Neural progenitor cell (in vitro differentiated cells): ENCODE measurements around the gene GRAMD4. TPM values are rescaled to one million over a fixed set of nuclear protein-coding genes. Genes with fewer than 3 reads are reported as not detected.
A peak's percentile ranks its signal among the peaks of the same experiment; 100 is the strongest.

Source experiments
- DNase-seq: peaks from one replicate; pipeline ENCODE4 v3.0.0-alpha.2; 2016; ENCODE audit warnings: low spot score
- H2AFZ ChIP-seq: fragments of 200-600 bp; sonication (generic); replicated peaks from 2 replicates; pipeline ENCODE4 v1.6.1; 2016; ENCODE audit warnings: antibody characterized with exemption
- H3F3A ChIP-seq: fragments of 200-600 bp; sonication (generic); 2 replicates; pipeline ENCODE4 v1.6.1; 2016; ENCODE audit warnings: antibody characterized with exemption, low read depth
- H3K27ac ChIP-seq: fragments of 200-600 bp; sonication (generic); 2 replicates; pipeline ENCODE4 v1.5.1; 2016; ENCODE audit warnings: mild to moderate bottlenecking
- H3K27me3 ChIP-seq: fragments of 200-600 bp; sonication (generic); 2 replicates; pipeline ENCODE4 v1.6.1; 2016; ENCODE audit warnings: mild to moderate bottlenecking, moderate library complexity
- H3K36me3 ChIP-seq: fragments of 200-600 bp; sonication (generic); 2 replicates; pipeline ENCODE4 v1.5.1; 2016
- H3K4me1 ChIP-seq: fragments of 200-600 bp; sonication (generic); 2 replicates; pipeline ENCODE4 v1.6.1; 2016; ENCODE audit warnings: mixed run types
- H3K4me2 ChIP-seq: fragments of 200-600 bp; sonication (generic); 2 replicates; pipeline ENCODE4 v1.6.1; 2016
- H3K4me3 ChIP-seq: fragments of 200-600 bp; sonication (generic); 2 replicates; pipeline ENCODE4 v1.5.1; 2016
- H3K79me2 ChIP-seq: fragments of 200-600 bp; sonication (generic); 2 replicates; pipeline ENCODE4 v1.6.1; 2016; ENCODE audit warnings: low read depth
- H3K9ac ChIP-seq: fragments of 200-600 bp; sonication (generic); 2 replicates; pipeline ENCODE4 v1.6.1; 2016
- H3K9me3 ChIP-seq: fragments of 200-600 bp; sonication (generic); 2 replicates; pipeline ENCODE4 v1.5.1; 2016; ENCODE audit warnings: low read depth
- H4K20me1 ChIP-seq: fragments of 200-600 bp; sonication (generic); 2 replicates; pipeline ENCODE4 v1.6.1; 2016; ENCODE audit warnings: low read depth
- H3K27ac Mint-ChIP-seq: 3 replicates; pipeline ENCODE4 v1.8.0; 2021; ENCODE audit warnings: mixed read lengths
- H3K27me3 Mint-ChIP-seq: 2 replicates; pipeline ENCODE4 v1.8.0; 2022; ENCODE audit warnings: low read depth, mild to moderate bottlenecking, inconsistent platforms, moderate library complexity, mixed read lengths; ENCODE audit not compliant: insufficient read depth
- H3K36me3 Mint-ChIP-seq: 3 replicates; pipeline ENCODE4 v1.8.0; 2021; ENCODE audit warnings: mixed read lengths
- H3K4me1 Mint-ChIP-seq: 3 replicates; pipeline ENCODE4 v1.8.0; 2021; ENCODE audit warnings: mixed read lengths
- H3K4me3 Mint-ChIP-seq: 3 replicates; pipeline ENCODE4 v1.8.0; 2021; ENCODE audit warnings: mild to moderate bottlenecking, moderate library complexity, mixed read lengths
- H3K9me3 Mint-ChIP-seq: 3 replicates; pipeline ENCODE4 v1.8.0; 2020; ENCODE audit warnings: mixed read lengths
- EZH2 ChIP-seq: fragments of 200-600 bp; sonication (generic); IDR thresholded peaks from 2 replicates; pipeline ENCODE4 v1.6.1; 2017; ENCODE audit warnings: antibody characterized with exemption, mild to moderate bottlenecking, moderate library complexity
- EZH2phosphoT487 ChIP-seq: fragments of 200-600 bp; sonication (generic); IDR thresholded peaks from 2 replicates; pipeline ENCODE4 v1.6.1; 2017; ENCODE audit warnings: antibody characterized with exemption
- total RNA-seq: library from RNA; depleted of rRNA; stranded (reverse); fragments of >200 nt; gene quantifications from 2 replicates; pipeline ENCODE4 v1.2.3, GENCODE V29; 2015; ENCODE audit warnings: low replicate concordance
- TF ChIP-seq, protein P1 (sequence below): fragments of 200-600 bp; sonication (generic); IDR thresholded peaks from 2 replicates; pipeline ENCODE4 v1.5.1; 2017; ENCODE audit warnings: antibody characterized with exemption, mild to moderate bottlenecking

The GRAMD4 gene
- total RNA-seq, 1 donor from 2014 or later = 32.2 TPM

DNA sequence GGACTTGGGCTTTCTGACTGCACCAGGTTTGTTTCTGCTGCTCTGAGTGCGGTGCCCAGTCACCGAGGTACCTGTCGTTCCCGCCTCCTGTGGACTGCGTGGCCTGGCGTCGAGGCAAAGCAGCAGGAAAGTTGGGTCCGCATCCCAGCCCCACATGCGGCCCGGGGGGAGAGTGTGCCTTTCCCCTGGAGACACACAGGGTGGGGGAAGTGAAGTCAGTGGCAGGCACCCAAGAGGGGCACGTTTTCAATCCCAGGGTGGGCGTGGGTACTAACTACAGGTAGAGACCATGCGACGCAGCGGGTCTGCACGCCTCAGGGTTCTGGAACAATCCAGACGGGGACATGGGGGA lies 25.3 kb upstream of the GRAMD4 start:
- no peaks in the 10 kb centered on the region for H3K4me1 ChIP-seq
- H3K9ac ChIP-seq = no peak overlapping the region
- no peak overlapping the region for H3K4me2 ChIP-seq
- no peaks in the 10 kb centered on the region for H3F3A ChIP-seq
- peaks cover 12% of the 10 kb centered on the region for H4K20me1 ChIP-seq
- no peak overlapping the region for H3K27ac ChIP-seq
- Mint-ChIP-seq H3K27ac (no peak overlapping the region), H3K36me3 (no peaks in the 10 kb centered on the region), H3K9me3 (no peaks in the 10 kb centered on the region), H3K4me1 (peaks cover 18% of the 10 kb centered on the region), H3K4me3 (no peak overlapping the region), H3K27me3 (peaks cover 2% of the 10 kb centered on the region)
- no peaks in the 10 kb centered on the region for H3K9me3 ChIP-seq
- H3K27me3 ChIP-seq = no peaks in the 10 kb centered on the region
- H3K36me3 ChIP-seq = no peaks in the 10 kb centered on the region
- peak; percentile 0 for DNase-seq
- TF ChIP-seq EZH2phosphoT487 = no peak
- TF ChIP-seq EZH2 = no peak
- TF ChIP-seq, protein P1, sequence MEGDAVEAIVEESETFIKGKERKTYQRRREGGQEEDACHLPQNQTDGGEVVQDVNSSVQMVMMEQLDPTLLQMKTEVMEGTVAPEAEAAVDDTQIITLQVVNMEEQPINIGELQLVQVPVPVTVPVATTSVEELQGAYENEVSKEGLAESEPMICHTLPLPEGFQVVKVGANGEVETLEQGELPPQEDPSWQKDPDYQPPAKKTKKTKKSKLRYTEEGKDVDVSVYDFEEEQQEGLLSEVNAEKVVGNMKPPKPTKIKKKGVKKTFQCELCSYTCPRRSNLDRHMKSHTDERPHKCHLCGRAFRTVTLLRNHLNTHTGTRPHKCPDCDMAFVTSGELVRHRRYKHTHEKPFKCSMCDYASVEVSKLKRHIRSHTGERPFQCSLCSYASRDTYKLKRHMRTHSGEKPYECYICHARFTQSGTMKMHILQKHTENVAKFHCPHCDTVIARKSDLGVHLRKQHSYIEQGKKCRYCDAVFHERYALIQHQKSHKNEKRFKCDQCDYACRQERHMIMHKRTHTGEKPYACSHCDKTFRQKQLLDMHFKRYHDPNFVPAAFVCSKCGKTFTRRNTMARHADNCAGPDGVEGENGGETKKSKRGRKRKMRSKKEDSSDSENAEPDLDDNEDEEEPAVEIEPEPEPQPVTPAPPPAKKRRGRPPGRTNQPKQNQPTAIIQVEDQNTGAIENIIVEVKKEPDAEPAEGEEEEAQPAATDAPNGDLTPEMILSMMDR = no peak
- no peaks in the 10 kb centered on the region for H3K79me2 ChIP-seq
- H2AFZ ChIP-seq = no peak overlapping the region
- H3K4me3 ChIP-seq = no peak overlapping the region

DNA sequence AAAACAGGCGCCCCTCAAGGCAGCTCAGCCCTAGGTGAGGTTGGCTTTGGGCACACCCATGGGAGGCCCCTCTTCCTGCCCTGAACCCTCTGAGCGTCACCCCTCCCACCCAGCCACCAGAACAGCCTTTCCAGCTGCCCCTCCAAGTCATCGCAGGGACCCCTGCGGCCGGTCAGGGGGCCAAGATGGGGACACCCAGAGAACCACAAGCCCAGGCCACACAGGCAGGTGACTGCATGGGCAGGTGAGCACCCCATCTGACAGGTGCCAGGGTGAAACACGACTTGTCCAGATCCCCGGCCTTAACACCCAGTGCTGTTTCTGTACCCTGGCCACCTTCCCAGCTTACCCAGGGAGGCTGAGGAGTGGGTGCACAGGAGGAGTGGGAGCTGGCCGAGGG lies 24.6 kb upstream of the GRAMD4 start:
- H3K27me3 ChIP-seq = no peaks in the 10 kb centered on the region
- no peaks in the 10 kb centered on the region for H3K9me3 ChIP-seq
- Mint-ChIP-seq H3K27me3 (peaks cover 2% of the 10 kb centered on the region), H3K27ac (no peak overlapping the region), H3K9me3 (no peaks in the 10 kb centered on the region), H3K4me1 (peaks cover 19% of the 10 kb centered on the region), H3K4me3 (no peak overlapping the region), H3K36me3 (no peaks in the 10 kb centered on the region)
- peaks cover 8% of the 10 kb centered on the region for H4K20me1 ChIP-seq
- no peak overlapping the region for H3K9ac ChIP-seq
- no peaks in the 10 kb centered on the region for H3K79me2 ChIP-seq
- H3K36me3 ChIP-seq = no peaks in the 10 kb centered on the region
- no peak overlapping the region for H3K4me2 ChIP-seq
- H3K4me3 ChIP-seq = no peak overlapping the region
- DNase-seq = peak; percentile 0
- no peak overlapping the region for H3K27ac ChIP-seq
- no peaks in the 10 kb centered on the region for H3K4me1 ChIP-seq
- no peaks in the 10 kb centered on the region for H3F3A ChIP-seq
- TF ChIP-seq EZH2 = no peak
- no peak for TF ChIP-seq EZH2phosphoT487
- TF ChIP-seq, protein P1 = no peak
- H2AFZ ChIP-seq = no peak overlapping the region

DNA sequence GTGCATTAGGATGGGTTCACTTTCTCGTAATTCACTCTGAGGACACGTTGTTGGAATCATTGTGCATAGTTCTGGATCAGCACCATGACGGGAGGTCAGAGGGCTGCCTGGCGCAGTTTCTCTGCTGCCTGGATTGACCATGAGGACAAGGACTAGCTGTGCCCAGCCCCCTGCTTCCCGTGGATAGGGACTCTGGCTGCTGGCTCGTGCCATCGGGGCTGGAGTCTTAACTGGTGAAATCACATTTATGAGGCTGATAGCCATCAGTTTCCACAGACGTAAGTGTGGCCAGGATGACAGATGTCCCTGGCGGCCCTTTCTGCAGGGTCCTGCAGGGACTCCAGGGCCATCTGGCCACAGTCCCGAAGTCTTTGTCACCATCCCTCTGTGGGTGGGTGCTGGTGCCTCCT lies 24.1 kb upstream of the GRAMD4 start:
- peaks cover 10% of the 10 kb centered on the region for H4K20me1 ChIP-seq
- no peaks in the 10 kb centered on the region for H3K36me3 ChIP-seq
- H3K27ac Mint-ChIP-seq = no peak overlapping the region
- peaks cover 2% of the 10 kb centered on the region for H3K27me3 Mint-ChIP-seq
- H3K4me1 ChIP-seq = no peaks in the 10 kb centered on the region
- H3K4me2 ChIP-seq = no peak overlapping the region
- no peak overlapping the region for H3K4me3 ChIP-seq
- H3K9ac ChIP-seq = no peak overlapping the region
- H3K4me3 Mint-ChIP-seq = no peak overlapping the region
- peak; percentile 1 for DNase-seq
- H3K9me3 ChIP-seq = no peaks in the 10 kb centered on the region
- no peaks in the 10 kb centered on the region for H3K79me2 ChIP-seq
- H2AFZ ChIP-seq = no peak overlapping the region
- no peaks in the 10 kb centered on the region for H3K36me3 Mint-ChIP-seq
- H3K9me3 Mint-ChIP-seq = no peaks in the 10 kb centered on the region
- H3K27ac ChIP-seq = no peak overlapping the region
- TF ChIP-seq, protein P1 = no peak
- TF ChIP-seq EZH2phosphoT487 = no peak
- TF ChIP-seq EZH2 = no peak
- no peaks in the 10 kb centered on the region for H3F3A ChIP-seq
- H3K27me3 ChIP-seq = no peaks in the 10 kb centered on the region
- peaks cover 20% of the 10 kb centered on the region for H3K4me1 Mint-ChIP-seq
